22Rv1 (cell line): Measurements from ENCODE around the gene DNAH2.

Source experiments
- CTCF ChIP-seq: fragments of 450-650 bp; IDR thresholded peaks from 2 replicates; pipeline ENCODE4 v1.5.1; 2017; ENCODE audit warnings: mild to moderate bottlenecking
- ZFX ChIP-seq: fragments of 450-650 bp; IDR thresholded peaks from 2 replicates; pipeline ENCODE4 v1.6.1; 2017; ENCODE audit warnings: antibody characterized with exemption, borderline replicate concordance

DNA sequence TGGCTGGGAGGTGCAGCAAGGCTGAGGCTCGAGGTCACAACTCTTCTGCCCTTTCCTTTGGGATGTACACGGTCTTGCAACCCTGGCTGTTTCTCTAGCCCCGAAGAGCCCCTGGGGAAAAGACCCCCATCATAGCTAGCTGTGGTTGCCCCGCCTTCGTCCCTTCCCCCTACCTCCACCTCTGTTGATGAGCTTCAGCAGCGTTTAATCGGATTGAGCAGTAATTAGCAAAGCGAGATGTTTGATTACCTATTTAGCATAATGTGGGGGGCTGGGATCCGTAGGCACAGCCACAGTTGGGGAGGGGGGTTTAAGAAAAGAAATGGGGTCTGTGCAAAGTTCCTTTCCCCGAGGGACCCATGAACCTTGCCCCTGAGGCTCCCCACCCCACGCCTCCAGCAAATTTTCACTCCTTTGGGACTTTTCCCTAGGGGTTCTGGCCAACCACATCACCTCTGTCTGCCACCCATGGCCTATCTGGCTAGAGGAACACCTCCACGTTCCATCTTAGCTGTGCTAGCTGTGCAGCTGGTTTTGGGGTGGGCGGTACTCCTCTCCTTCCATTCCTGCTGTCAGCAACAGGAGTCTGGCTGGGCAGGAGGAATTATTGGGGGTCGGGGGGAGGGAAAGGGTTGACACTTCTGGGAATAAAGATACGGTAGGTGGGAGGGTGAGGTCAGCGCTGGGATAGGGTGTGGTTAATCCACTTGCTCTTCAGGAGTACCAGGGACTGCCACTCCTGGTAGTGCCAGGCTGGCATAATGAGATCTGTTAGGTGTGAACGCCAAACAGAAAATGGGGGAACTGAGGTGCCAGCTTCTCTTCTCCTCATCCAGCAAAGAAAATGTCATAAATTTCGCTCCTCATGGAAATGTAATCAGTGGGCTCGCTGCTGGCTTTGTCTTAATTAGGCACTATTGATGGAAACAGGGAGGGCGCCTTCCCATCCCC lies 1.3 kb upstream of the DNAH2 start:
- no peak for TF ChIP-seq CTCF
- no peak for TF ChIP-seq ZFX
